Measurements from ENCODE around the gene RAB11FIP4. TPM values are rescaled to one million over a fixed set of nuclear protein-coding genes. Genes with fewer than 3 reads are reported as not detected.

RAB11FIP4 gene
- total RNA-seq, 3 donors from 2014 or later (not counting 1 experiment from before 2014, with no cell fraction given): 81.4 to 121 (median 102) TPM

GRCh38 chr17:31521632-31522283 is 130.3 kb downstream of the RAB11FIP4 start:
- no peak overlapping the region for H3K27ac ChIP-seq (ENCODE audit: low read length)
- Mint-ChIP-seq H3K4me1 (peaks cover under 1 to 6% of the 10 kb centered on the region in 2 donors), H3K36me3 (no peaks in the 10 kb centered on the region), H3K27ac (peak overlapping the region in 1 of 2 donors; percentile 47), H3K27me3 (ENCODE audit: low read depth in 2 of 2) (no peaks in the 10 kb centered on the region), H3K9me3 (no peaks in the 10 kb centered on the region), H3K4me3 (no peak overlapping the region)
- no peak for ATAC-seq
- WGBS (ENCODE audit: insufficient coverage): 94% methylated on average over 12 of the region's 13 CpGs
- DNase-seq: no peak
- intact Hi-C loops (cut with micrococcal nuclease): loop anchor here (5.0 kb wide), 1 partner anchor 34 kb away; no protein-coding TSS in a partner anchor
- H3K4me3 ChIP-seq (ENCODE audit: low read length): no peak overlapping the region
- peaks cover 12% of the 10 kb centered on the region for H3K4me1 ChIP-seq (ENCODE audit: control insufficient read depth, insufficient read depth, low read length)
- H3K9me3 ChIP-seq (ENCODE audit: control insufficient read depth, insufficient read depth, low read length): no peaks in the 10 kb centered on the region
- no peaks in the 10 kb centered on the region for H3K27me3 ChIP-seq (ENCODE audit: control insufficient read depth, insufficient read depth, low read length)
- TF ChIP-seq, protein P1, sequence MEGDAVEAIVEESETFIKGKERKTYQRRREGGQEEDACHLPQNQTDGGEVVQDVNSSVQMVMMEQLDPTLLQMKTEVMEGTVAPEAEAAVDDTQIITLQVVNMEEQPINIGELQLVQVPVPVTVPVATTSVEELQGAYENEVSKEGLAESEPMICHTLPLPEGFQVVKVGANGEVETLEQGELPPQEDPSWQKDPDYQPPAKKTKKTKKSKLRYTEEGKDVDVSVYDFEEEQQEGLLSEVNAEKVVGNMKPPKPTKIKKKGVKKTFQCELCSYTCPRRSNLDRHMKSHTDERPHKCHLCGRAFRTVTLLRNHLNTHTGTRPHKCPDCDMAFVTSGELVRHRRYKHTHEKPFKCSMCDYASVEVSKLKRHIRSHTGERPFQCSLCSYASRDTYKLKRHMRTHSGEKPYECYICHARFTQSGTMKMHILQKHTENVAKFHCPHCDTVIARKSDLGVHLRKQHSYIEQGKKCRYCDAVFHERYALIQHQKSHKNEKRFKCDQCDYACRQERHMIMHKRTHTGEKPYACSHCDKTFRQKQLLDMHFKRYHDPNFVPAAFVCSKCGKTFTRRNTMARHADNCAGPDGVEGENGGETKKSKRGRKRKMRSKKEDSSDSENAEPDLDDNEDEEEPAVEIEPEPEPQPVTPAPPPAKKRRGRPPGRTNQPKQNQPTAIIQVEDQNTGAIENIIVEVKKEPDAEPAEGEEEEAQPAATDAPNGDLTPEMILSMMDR (IDR thresholded peaks at IDR 0.05): no peak
- peaks cover 69% of the 10 kb centered on the region for H3K36me3 ChIP-seq (ENCODE audit: control insufficient read depth, insufficient read depth, low read length)

GRCh38 chr17:31522284-31522931 is 130.9 kb downstream of the RAB11FIP4 start:
- intact Hi-C loops (cut with micrococcal nuclease): loop anchor here (5.0 kb wide), 1 partner anchor 35 kb away; no protein-coding TSS in a partner anchor
- H3K36me3 ChIP-seq (ENCODE audit: control insufficient read depth, insufficient read depth, low read length): peaks cover 74% of the 10 kb centered on the region
- Mint-ChIP-seq H3K4me1 (peaks cover 0 to 4% of the 10 kb centered on the region in 2 donors), H3K36me3 (no peaks in the 10 kb centered on the region), H3K4me3 (no peak overlapping the region), H3K9me3 (no peaks in the 10 kb centered on the region), H3K27ac (no peak overlapping the region), H3K27me3 (ENCODE audit: low read depth in 2 of 2) (no peaks in the 10 kb centered on the region)
- TF ChIP-seq, protein P1 (IDR thresholded peaks at IDR 0.05): no peak
- H3K4me1 ChIP-seq (ENCODE audit: control insufficient read depth, insufficient read depth, low read length): peaks cover 9% of the 10 kb centered on the region
- no peaks in the 10 kb centered on the region for H3K27me3 ChIP-seq (ENCODE audit: control insufficient read depth, insufficient read depth, low read length)
- ATAC-seq (no peak), DNase-seq (no peak)
- H3K27ac ChIP-seq (ENCODE audit: low read length): no peak overlapping the region
- H3K4me3 ChIP-seq (ENCODE audit: low read length): no peak overlapping the region
- no peaks in the 10 kb centered on the region for H3K9me3 ChIP-seq (ENCODE audit: control insufficient read depth, insufficient read depth, low read length)
- 95% methylated on average over 16 of the region's 16 CpGs for WGBS (ENCODE audit: insufficient coverage)

- no peaks in the 10 kb centered on the region for H3K27me3 Mint-ChIP-seq (ENCODE audit: low read depth in 2 of 2)
- no peak overlapping the region for H3K4me3 ChIP-seq (ENCODE audit: low read length)
- no peak overlapping the region for H3K27ac ChIP-seq (ENCODE audit: low read length)
- H3K4me1 Mint-ChIP-seq: no peaks in the 10 kb centered on the region
- H3K4me1 ChIP-seq (ENCODE audit: control insufficient read depth, insufficient read depth, low read length): peaks cover 8% of the 10 kb centered on the region
- no peak overlapping the region for H3K4me3 Mint-ChIP-seq
- ATAC-seq (no peak), DNase-seq (no peak)
- no peaks in the 10 kb centered on the region for H3K9me3 ChIP-seq (ENCODE audit: control insufficient read depth, insufficient read depth, low read length)
- WGBS (ENCODE audit: insufficient coverage): 97% methylated on average over 9 of the region's 9 CpGs
- intact Hi-C loops (cut with micrococcal nuclease): loop anchor here (5.0 kb wide), 1 partner anchor 36 kb away; no protein-coding TSS in a partner anchor
- H3K36me3 Mint-ChIP-seq: no peaks in the 10 kb centered on the region
- TF ChIP-seq, protein P1 (IDR thresholded peaks at IDR 0.05): no peak
- H3K27me3 ChIP-seq (ENCODE audit: control insufficient read depth, insufficient read depth, low read length): no peaks in the 10 kb centered on the region
- no peaks in the 10 kb centered on the region for H3K9me3 Mint-ChIP-seq
- H3K36me3 ChIP-seq (ENCODE audit: control insufficient read depth, insufficient read depth, low read length): peaks cover 78% of the 10 kb centered on the region
- H3K27ac Mint-ChIP-seq: no peak overlapping the region
These were observed 131.6 kb downstream of the RAB11FIP4 start for GRCh38 chr17:31522987-31523495.

Measured in natural killer cell (primary cell).